ENCODE measurements around the gene GNG13.
"Not testable (repeated sequence)": the region's sequence is repeated elsewhere in the genome, so short reads cannot be mapped to it uniquely, and the experiment has no call there.

The GNG13 gene

DNA sequence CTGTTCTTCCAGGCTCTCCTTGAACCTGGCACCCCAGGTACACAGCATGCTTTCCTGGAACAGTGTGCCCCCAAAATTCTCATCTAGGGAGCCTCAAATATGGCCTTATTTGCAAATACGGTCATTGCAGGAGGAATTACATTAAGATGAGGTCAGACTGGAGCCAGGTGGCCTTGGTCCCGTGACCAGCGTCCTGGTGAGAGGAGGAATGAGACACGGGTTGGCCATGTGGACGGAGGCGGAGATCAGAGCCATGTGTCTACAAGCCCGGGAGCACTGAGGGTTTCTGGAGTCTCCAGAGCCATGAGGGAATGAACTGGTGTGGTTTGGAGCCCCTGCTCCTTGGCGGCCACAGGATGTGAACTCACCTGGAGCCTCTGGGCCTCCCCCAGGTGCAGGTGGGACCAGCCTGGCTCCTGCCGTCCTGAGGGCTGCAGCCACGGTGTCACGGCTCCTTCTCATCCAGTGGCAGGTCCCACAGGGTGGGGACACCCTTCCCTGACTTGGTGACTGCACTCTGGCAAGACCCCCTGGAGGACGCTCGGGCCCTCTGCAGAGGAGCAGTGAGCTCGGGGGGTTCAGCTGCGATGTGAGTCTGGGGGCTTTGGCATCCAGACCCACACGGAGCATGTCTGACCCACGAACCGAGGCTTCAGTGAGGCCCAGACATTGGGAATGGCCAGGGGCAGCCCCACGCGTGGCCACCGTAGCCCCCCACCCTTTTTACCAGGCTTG lies 21.8 kb upstream of the GNG13 start:
- H3K4me3 ChIP-seq (ENCODE audit: low read depth in 1 of 2, low read length in 2 of 2), result no peak overlapping the region
- no peaks in the 10 kb centered on the region for H3K4me1 ChIP-seq (ENCODE audit: control insufficient read depth in 1 of 2, insufficient read depth in 2 of 2, low read length in 2 of 2)
- H3K9ac ChIP-seq (ENCODE audit: low read depth in 1 of 2, low read length in 2 of 2), result no peak overlapping the region
- H3K27me3 ChIP-seq (ENCODE audit: control insufficient read depth in 1 of 2, insufficient read depth in 2 of 2, low read length in 2 of 2), result peaks cover 7 to 15% of the 10 kb centered on the region in 2 donors
- H3K36me3 ChIP-seq (ENCODE audit: control insufficient read depth in 1 of 2, insufficient read depth in 2 of 2, low read length in 2 of 2), result no peaks in the 10 kb centered on the region
- H3K27ac ChIP-seq (ENCODE audit: low read depth, low read length), result no peak overlapping the region
- peaks cover 0 to 3% of the 10 kb centered on the region in 2 donors for H3K9me3 ChIP-seq (ENCODE audit: control insufficient read depth in 1 of 2, low read length in 2 of 2)

DNA sequence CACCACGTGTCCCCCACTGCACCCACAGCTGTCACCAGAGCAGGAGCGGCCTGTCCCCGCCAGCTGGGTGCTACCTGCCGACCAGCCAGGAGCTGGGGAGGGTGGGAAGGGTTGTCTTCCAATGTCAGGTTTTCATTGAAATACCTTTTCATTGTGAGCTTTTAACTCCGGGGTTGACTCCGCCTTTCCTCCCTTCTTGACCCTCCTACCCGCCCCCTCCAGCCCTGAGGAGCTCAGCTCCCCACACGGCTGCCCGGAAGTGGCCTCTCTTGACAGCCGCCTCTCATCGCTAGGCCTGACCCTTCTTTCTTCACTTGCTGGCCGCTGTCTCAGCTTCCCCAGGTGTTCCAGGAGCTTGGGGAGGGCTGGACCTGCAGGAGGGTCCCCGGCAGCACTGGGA lies 21.2 kb upstream of the GNG13 start:
- Histone ChIP-seq H3K27me3 (ENCODE audit: control insufficient read depth in 1 of 2, insufficient read depth in 2 of 2, low read length in 2 of 2) (peaks cover 7 to 21% of the 10 kb centered on the region in 2 donors), H3K9ac (ENCODE audit: low read depth in 1 of 2, low read length in 2 of 2) (no peak overlapping the region), H3K4me3 (ENCODE audit: low read depth in 1 of 2, low read length in 2 of 2) (no peak overlapping the region), H3K4me1 (ENCODE audit: control insufficient read depth in 1 of 2, insufficient read depth in 2 of 2, low read length in 2 of 2) (no peaks in the 10 kb centered on the region), H3K9me3 (ENCODE audit: control insufficient read depth in 1 of 2, low read length in 2 of 2) (peaks cover 0 to 3% of the 10 kb centered on the region in 2 donors), H3K36me3 (ENCODE audit: control insufficient read depth in 1 of 2, insufficient read depth in 2 of 2, low read length in 2 of 2) (no peaks in the 10 kb centered on the region), H3K27ac (ENCODE audit: low read depth, low read length) (no peak overlapping the region)

DNA sequence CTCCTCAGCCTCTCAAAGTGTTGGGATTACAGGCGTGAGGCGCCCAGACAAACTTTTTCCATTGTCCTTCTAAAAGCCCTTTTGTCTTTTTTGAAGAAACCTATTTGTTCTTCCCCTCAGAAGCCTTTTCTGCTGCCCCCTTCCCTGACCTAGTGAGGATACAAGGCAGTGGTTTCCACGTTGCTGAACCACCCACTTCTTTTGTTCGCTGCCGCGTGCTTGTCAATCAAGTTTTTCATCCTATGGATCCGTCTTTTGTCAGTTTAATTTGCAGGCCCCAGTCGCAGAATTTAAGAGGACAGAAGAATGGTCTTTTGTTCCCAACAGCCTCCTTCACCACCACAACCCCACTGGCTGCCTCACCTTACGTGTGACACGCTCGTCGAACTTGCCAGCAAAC lies 20.2 kb upstream of the GNG13 start:
- Histone ChIP-seq H3K27ac (ENCODE audit: low read depth, low read length) (no peak overlapping the region), H3K4me1 (ENCODE audit: control insufficient read depth in 1 of 2, insufficient read depth in 2 of 2, low read length in 2 of 2) (no peaks in the 10 kb centered on the region), H3K4me3 (ENCODE audit: low read depth in 1 of 2, low read length in 2 of 2) (no peak overlapping the region), H3K36me3 (ENCODE audit: control insufficient read depth in 1 of 2, insufficient read depth in 2 of 2, low read length in 2 of 2) (no peaks in the 10 kb centered on the region), H3K27me3 (ENCODE audit: control insufficient read depth in 1 of 2, insufficient read depth in 2 of 2, low read length in 2 of 2) (peaks cover 7 to 21% of the 10 kb centered on the region in 2 donors), H3K9me3 (ENCODE audit: control insufficient read depth in 1 of 2, low read length in 2 of 2) (peaks cover 0 to 3% of the 10 kb centered on the region in 2 donors), H3K9ac (ENCODE audit: low read depth in 1 of 2, low read length in 2 of 2) (no peak overlapping the region)

DNA sequence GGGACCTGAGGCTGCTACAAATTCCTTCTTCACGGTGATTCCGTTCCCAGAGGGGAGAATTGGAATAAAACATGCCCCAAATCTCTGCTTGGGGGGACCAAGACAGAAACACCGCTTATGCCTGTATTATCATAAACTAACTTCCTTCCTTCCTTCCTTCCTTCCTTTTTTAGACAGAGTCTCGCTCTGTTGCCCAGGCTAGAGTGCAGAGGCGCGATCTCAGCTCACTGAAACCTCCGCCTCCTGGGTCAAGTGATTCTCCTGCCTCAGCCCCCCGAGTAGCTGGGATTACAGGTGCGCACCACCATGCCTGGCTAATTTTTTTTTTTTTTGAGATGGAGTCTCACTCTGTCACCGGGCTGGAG lies 19.5 kb upstream of the GNG13 start:
- H3K4me1 ChIP-seq (ENCODE audit: control insufficient read depth in 1 of 2, insufficient read depth in 2 of 2, low read length in 2 of 2); H3K27ac ChIP-seq (ENCODE audit: low read depth, low read length); H3K9ac ChIP-seq (ENCODE audit: low read depth in 1 of 2, low read length in 2 of 2); H3K4me3 ChIP-seq (ENCODE audit: low read depth in 1 of 2, low read length in 2 of 2); H3K36me3 ChIP-seq (ENCODE audit: control insufficient read depth in 1 of 2, insufficient read depth in 2 of 2, low read length in 2 of 2); H3K9me3 ChIP-seq (ENCODE audit: control insufficient read depth in 1 of 2, low read length in 2 of 2): not testable (repeated sequence)
- peaks cover 7 to 21% of the 10 kb centered on the region in 2 donors for H3K27me3 ChIP-seq (ENCODE audit: control insufficient read depth in 1 of 2, insufficient read depth in 2 of 2, low read length in 2 of 2)

DNA sequence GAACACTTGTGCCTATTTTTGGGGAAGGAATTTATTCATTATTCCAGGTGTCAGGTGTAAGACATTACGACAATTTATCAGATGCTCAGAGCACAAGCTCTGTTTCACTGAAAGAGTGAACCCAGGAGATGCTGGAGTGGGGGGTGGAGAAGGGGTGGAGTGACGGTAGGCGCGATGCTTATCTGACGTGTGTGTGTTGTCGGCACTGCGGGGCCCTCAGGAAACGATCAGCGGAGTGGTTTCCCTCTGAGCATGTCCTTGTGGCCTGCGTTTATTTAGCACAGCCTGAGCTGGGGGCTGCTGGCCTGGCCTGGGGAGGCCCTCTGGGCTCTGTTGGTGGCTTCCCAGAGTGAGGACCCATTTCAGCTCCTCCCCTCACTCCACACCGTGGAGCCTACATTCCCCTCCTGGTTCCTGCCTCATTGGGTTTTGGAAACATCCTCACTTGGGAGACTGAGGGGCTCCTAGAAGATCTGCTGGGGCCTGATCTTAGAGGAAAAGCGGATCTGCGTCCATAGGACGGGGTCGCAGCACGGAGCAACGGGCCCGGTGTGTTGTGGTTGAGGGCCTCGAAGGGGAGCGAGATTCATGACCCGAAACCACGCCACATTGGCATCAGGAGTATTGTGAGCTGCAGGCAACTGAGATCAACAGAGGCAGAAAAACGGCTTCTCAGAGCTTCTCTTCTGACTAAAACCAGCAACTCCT lies 19.0 kb upstream of the GNG13 start:
- no peak overlapping the region for H3K4me3 ChIP-seq (ENCODE audit: low read depth in 1 of 2, low read length in 2 of 2)
- H3K9me3 ChIP-seq (ENCODE audit: control insufficient read depth in 1 of 2, low read length in 2 of 2), result peaks cover 0 to 3% of the 10 kb centered on the region in 2 donors
- no peak overlapping the region for H3K9ac ChIP-seq (ENCODE audit: low read depth in 1 of 2, low read length in 2 of 2)
- H3K27ac ChIP-seq (ENCODE audit: low read depth, low read length), result no peak overlapping the region
- H3K4me1 ChIP-seq (ENCODE audit: control insufficient read depth in 1 of 2, insufficient read depth in 2 of 2, low read length in 2 of 2), result no peaks in the 10 kb centered on the region
- H3K36me3 ChIP-seq (ENCODE audit: control insufficient read depth in 1 of 2, insufficient read depth in 2 of 2, low read length in 2 of 2), result no peaks in the 10 kb centered on the region
- H3K27me3 ChIP-seq (ENCODE audit: control insufficient read depth in 1 of 2, insufficient read depth in 2 of 2, low read length in 2 of 2), result peaks cover 7 to 21% of the 10 kb centered on the region in 2 donors

DNA sequence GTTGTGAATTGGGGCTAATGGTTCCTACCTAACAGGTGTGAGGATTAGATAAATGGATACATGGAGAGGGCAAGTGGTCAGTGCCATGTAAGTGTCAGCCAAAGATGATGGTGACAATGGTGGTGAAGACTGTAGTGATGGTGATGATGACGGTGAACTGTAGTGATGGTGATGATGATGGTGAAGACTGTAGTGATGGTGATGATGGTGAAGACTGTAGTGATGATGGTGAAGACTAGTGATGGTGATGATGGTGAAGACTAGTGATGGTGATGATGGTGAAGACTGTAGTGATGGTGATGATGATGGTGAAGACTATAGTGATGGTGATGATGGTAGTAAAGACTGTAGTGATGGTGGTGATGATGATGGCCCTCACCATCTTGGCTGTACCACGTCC lies 18.1 kb upstream of the GNG13 start:
- H3K9ac ChIP-seq (ENCODE audit: low read depth in 1 of 2, low read length in 2 of 2), result no peak overlapping the region
- peaks cover 7 to 21% of the 10 kb centered on the region in 2 donors for H3K27me3 ChIP-seq (ENCODE audit: control insufficient read depth in 1 of 2, insufficient read depth in 2 of 2, low read length in 2 of 2)
- peaks cover 0 to 3% of the 10 kb centered on the region in 2 donors for H3K9me3 ChIP-seq (ENCODE audit: control insufficient read depth in 1 of 2, low read length in 2 of 2)
- H3K4me3 ChIP-seq (ENCODE audit: low read depth in 1 of 2, low read length in 2 of 2), result no peak overlapping the region
- no peaks in the 10 kb centered on the region for H3K36me3 ChIP-seq (ENCODE audit: control insufficient read depth in 1 of 2, insufficient read depth in 2 of 2, low read length in 2 of 2)
- H3K27ac ChIP-seq (ENCODE audit: low read depth, low read length), result no peak overlapping the region
- no peaks in the 10 kb centered on the region for H3K4me1 ChIP-seq (ENCODE audit: control insufficient read depth in 1 of 2, insufficient read depth in 2 of 2, low read length in 2 of 2)

DNA sequence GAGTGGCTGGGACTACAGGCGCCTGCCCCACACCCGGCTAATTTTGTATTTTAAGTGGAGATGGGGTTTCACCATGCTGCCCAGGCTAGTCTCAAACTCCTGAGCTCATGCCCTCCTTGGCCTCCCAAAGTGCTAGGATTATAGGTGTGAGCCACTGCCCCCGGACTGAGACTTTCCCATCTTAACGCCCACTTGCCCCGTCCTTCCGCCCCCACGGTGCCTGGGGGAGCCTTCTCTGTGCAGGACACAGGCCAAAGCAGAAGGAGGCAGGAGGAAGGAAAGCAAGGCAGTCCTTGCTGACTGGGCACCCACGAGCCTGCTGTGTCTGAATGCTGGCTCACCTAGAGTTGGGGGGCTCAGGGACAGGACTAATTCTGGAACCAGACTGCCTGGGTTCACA lies 17.6 kb upstream of the GNG13 start:
- H3K4me3 ChIP-seq (ENCODE audit: low read depth in 1 of 2, low read length in 2 of 2), result no peak overlapping the region
- H3K27ac ChIP-seq (ENCODE audit: low read depth, low read length), result no peak overlapping the region
- peaks cover 11 to 26% of the 10 kb centered on the region in 2 donors for H3K27me3 ChIP-seq (ENCODE audit: control insufficient read depth in 1 of 2, insufficient read depth in 2 of 2, low read length in 2 of 2)

DNA sequence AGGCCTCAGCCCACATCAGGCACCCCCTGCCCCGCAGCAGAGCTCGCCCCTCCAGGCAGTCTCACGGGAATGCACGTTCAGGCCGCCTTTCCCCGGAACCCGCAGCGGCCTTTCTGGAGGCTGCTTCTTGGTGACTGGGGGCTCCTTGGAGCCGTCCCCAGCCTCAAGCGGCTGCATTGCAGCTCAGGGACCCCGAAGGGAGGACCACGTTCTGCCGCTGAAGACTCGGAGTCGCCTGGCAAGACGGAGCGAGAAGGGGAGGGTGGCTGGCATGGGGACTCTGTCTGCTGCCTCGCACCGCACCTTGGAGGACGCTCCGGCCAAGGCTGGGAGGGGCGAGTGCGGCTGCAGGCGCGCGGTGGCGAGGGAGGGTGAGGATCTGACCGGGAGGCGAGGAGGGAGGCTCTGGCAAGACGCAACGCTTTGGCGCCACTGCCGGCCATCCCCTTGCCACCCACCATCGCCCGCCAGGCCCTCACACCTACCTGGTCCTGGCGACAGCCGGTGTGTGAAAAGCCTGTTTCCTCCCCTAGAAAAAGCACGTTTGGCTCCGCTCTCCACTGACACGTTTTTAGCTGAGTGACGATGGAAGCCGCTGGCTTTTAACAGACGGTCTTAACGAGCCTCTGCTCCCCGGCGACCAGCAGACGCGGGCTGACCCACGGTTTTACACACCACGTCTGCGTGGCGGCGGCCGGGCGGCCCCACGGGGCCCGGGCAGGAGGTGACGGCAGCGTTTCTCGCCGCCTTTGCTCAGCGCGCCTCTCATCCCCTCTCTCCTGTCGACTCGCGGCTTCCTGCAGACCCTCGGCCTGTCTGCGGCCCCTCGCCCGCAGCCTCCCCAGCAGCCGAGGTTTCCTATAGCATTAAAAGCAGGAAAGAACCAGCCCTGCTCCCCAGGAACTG lies 16.7 kb upstream of the GNG13 start:
- Histone ChIP-seq H3K4me3 (ENCODE audit: low read depth in 1 of 2, low read length in 2 of 2) (no peak overlapping the region), H3K9me3 (ENCODE audit: control insufficient read depth in 1 of 2, low read length in 2 of 2) (peaks cover 0 to 3% of the 10 kb centered on the region in 2 donors), H3K36me3 (ENCODE audit: control insufficient read depth in 1 of 2, insufficient read depth in 2 of 2, low read length in 2 of 2) (no peaks in the 10 kb centered on the region), H3K9ac (ENCODE audit: low read depth in 1 of 2, low read length in 2 of 2) (no peak overlapping the region), H3K27me3 (ENCODE audit: control insufficient read depth in 1 of 2, insufficient read depth in 2 of 2, low read length in 2 of 2) (peaks cover 16 to 28% of the 10 kb centered on the region in 2 donors), H3K4me1 (ENCODE audit: control insufficient read depth in 1 of 2, insufficient read depth in 2 of 2, low read length in 2 of 2) (no peaks in the 10 kb centered on the region), H3K27ac (ENCODE audit: low read depth, low read length) (no peak overlapping the region)

More for the DNA sequence above, 17.6 kb upstream of the GNG13 start:
- no peak overlapping the region for H3K9ac ChIP-seq (ENCODE audit: low read depth in 1 of 2, low read length in 2 of 2)
- no peaks in the 10 kb centered on the region for H3K4me1 ChIP-seq (ENCODE audit: control insufficient read depth in 1 of 2, insufficient read depth in 2 of 2, low read length in 2 of 2)
- H3K9me3 ChIP-seq (ENCODE audit: control insufficient read depth in 1 of 2, low read length in 2 of 2), result peaks cover 0 to 3% of the 10 kb centered on the region in 2 donors
- H3K36me3 ChIP-seq (ENCODE audit: control insufficient read depth in 1 of 2, insufficient read depth in 2 of 2, low read length in 2 of 2), result no peaks in the 10 kb centered on the region

DNA sequence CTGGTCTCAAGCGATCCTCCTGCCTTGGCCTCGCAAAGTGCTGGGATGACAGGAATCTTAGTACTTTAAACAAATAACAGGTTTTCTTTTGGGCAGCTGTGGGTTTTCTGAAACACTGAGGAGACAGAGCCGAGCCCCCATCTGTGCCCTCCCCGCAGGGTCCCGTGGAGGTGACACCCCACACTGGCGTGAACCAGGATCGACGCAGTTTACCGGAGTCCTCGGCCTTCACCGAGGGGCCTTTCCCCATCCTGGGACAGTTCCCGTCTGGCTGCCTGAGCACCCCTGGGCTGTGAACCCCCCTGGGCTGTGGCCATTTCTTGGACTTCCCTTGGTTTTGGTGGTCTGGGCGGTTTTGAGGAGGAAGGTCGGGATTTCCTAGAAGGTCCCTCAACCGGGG lies 15.3 kb upstream of the GNG13 start:
- Histone ChIP-seq H3K9ac (ENCODE audit: low read depth in 1 of 2, low read length in 2 of 2) (no peak overlapping the region), H3K4me3 (ENCODE audit: low read depth in 1 of 2, low read length in 2 of 2) (no peak overlapping the region), H3K27me3 (ENCODE audit: control insufficient read depth in 1 of 2, insufficient read depth in 2 of 2, low read length in 2 of 2) (peaks cover 18 to 24% of the 10 kb centered on the region in 2 donors), H3K27ac (ENCODE audit: low read depth, low read length) (no peak overlapping the region), H3K36me3 (ENCODE audit: control insufficient read depth in 1 of 2, insufficient read depth in 2 of 2, low read length in 2 of 2) (no peaks in the 10 kb centered on the region), H3K4me1 (ENCODE audit: control insufficient read depth in 1 of 2, insufficient read depth in 2 of 2, low read length in 2 of 2) (no peaks in the 10 kb centered on the region), H3K9me3 (ENCODE audit: control insufficient read depth in 1 of 2, low read length in 2 of 2) (peaks cover 0 to 3% of the 10 kb centered on the region in 2 donors)

DNA sequence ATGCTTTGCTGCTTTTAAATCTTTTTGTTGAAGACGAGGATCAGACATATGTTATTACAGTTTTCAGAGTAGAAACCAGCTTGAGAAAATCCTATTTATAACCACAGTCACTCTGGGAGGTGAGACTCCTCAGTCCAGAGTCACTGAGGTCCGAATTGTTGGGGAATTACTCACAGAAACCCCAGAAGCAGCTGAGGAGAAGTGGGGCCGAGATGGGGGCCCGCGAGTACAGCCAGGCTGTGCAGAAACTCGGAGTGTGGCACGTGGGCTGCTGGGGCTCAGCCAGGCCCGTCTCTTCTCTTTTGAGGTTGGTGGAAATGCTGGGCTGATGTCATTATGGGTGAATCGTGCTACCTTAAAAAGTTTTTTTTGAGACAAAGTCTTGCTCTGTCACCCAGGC lies 14.4 kb upstream of the GNG13 start:
- Histone ChIP-seq H3K9me3 (ENCODE audit: control insufficient read depth in 1 of 2, low read length in 2 of 2) (peaks cover 0 to 3% of the 10 kb centered on the region in 2 donors), H3K9ac (ENCODE audit: low read depth in 1 of 2, low read length in 2 of 2) (no peak overlapping the region), H3K27me3 (ENCODE audit: control insufficient read depth in 1 of 2, insufficient read depth in 2 of 2, low read length in 2 of 2) (peaks cover 18 to 24% of the 10 kb centered on the region in 2 donors), H3K4me3 (ENCODE audit: low read depth in 1 of 2, low read length in 2 of 2) (no peak overlapping the region), H3K36me3 (ENCODE audit: control insufficient read depth in 1 of 2, insufficient read depth in 2 of 2, low read length in 2 of 2) (no peaks in the 10 kb centered on the region), H3K4me1 (ENCODE audit: control insufficient read depth in 1 of 2, insufficient read depth in 2 of 2, low read length in 2 of 2) (no peaks in the 10 kb centered on the region), H3K27ac (ENCODE audit: low read depth, low read length) (no peak overlapping the region)

Data from duodenal mucosa (tissue), 2 donors.